HG03060 (cell line): Measurements from ENCODE around the gene MORF4L2.

Experiments
- ATAC-seq: cut with Tn5 transposase; IDR thresholded peaks from one replicate; pipeline ENCODE4 v1.9.1; 2021; ENCODE audit warnings: low read depth, moderate number of reproducible peaks; ENCODE audit not compliant: unreplicated experiment

Gene MORF4L2, protein sequence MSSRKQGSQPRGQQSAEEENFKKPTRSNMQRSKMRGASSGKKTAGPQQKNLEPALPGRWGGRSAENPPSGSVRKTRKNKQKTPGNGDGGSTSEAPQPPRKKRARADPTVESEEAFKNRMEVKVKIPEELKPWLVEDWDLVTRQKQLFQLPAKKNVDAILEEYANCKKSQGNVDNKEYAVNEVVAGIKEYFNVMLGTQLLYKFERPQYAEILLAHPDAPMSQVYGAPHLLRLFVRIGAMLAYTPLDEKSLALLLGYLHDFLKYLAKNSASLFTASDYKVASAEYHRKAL

GRCh38 chrX:103686199-103687072, at the start of gene MORF4L2:
TSS of gene MORF4L2 (minus strand) at chrX:103686699. CDS start at chrX:103677027, 9,672 bp downstream.
- ATAC-seq: peak; percentile 96

GRCh38 chrX:103734125-103734760, 47.7 kb upstream of the MORF4L2 start:
- ATAC-seq: no peak

- no peak for ATAC-seq
Measured at GRCh38 chrX:103733017-103733416, 46.5 kb upstream of the MORF4L2 start.

- no peak for ATAC-seq
Measured at GRCh38 chrX:103730796-103731493, 44.4 kb upstream of the MORF4L2 start.

DNA sequence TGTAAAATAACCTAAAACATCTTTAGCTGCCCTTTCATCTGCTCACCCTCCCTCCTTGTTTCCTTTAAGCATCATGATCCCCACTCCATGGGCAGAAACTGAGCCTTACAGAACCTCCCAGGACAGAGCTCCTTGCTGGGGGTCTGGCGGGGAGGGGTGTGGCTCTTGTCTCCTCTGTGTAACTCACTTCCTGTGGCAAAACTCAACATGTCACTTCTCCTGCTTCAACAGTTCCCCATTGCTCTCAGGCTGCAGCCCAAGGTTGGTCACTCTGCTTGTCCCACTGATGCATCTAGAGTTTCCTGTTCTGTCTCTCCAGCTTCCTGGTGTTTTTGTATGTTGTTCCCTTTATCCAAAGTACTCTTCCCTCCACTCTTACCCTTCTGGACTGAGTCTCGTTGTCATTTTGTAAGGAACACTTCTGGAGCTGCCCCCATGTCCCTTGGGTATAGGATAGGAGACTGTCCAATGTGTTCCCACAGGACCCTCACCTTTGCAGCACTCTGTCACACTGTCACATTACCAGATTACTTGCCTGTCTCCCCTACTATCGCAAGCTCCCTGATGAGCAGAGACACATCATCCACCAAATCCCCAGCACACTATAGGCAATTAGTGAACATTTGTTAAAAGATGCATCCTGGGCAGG, 43.8 kb upstream of the MORF4L2 start:
- ATAC-seq: no peak

GRCh38 chrX:103729015-103729414, 42.5 kb upstream of the MORF4L2 start:
- no peak for ATAC-seq

- ATAC-seq: no peak
Measured at GRCh38 chrX:103727115-103727514, 40.6 kb upstream of the MORF4L2 start.

DNA sequence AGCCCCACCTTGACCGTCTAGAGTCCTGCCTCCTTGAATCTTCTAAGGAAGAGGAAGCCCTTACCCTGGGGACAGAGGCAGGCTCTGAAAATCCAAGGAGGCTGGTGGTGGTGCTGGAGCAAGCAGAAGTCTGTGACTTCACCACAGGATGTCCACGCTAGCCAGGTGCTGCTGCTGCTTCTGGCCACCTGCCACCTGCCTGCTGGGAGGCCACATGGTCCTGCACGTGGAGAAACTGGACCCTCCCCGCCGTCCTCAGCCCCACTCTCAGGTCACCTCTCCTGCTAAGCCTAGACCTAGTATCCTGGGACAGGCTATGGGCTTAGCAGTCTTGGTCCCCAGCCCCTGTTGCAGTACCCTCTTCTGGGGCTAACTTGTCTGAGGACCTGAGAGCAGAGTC, 40.0 kb upstream of the MORF4L2 start:
- no peak for ATAC-seq

DNA sequence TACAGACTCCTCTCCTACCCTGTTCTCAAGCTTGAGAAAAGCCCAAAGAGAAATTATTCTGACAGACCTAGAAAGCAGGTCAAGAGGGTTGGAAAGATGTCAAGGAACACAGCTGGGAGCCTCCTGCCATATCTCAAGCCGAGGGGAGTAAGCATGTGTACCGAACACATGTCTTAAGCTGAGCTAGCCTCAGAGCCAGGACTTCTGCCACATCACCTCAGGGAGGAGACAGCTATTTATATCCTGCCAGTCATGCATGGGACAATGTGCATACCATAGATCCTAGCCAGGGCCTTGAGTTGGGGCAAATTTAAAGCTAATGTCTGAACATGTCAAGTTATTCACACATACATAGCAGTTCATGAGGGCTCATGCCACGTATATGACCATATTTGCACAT, 36.0 kb upstream of the MORF4L2 start:
- no peak for ATAC-seq

- no peak for ATAC-seq
Measured at GRCh38 chrX:103718120-103718519, 31.6 kb upstream of the MORF4L2 start.

- no peak for ATAC-seq
Measured at GRCh38 chrX:103716962-103717361, 30.5 kb upstream of the MORF4L2 start.

GRCh38 chrX:103710609-103711008, 24.1 kb upstream of the MORF4L2 start, which contains the start of gene TMEM31:
TSS of gene TMEM31 (plus strand) at chrX:103710909. CDS start at chrX:103712259, 1,350 bp downstream.
- no peak for ATAC-seq

GRCh38 chrX:103704863-103705262, 18.4 kb upstream of the MORF4L2 start:
- no peak for ATAC-seq

GRCh38 chrX:103699243-103699642, 12.7 kb upstream of the MORF4L2 start:
- ATAC-seq: no peak

- ATAC-seq: no peak
Measured at GRCh38 chrX:103697687-103698086, 11.2 kb upstream of the MORF4L2 start.

- no peak for ATAC-seq
Measured at GRCh38 chrX:103691059-103691458, 4.6 kb upstream of the MORF4L2 start.

DNA sequence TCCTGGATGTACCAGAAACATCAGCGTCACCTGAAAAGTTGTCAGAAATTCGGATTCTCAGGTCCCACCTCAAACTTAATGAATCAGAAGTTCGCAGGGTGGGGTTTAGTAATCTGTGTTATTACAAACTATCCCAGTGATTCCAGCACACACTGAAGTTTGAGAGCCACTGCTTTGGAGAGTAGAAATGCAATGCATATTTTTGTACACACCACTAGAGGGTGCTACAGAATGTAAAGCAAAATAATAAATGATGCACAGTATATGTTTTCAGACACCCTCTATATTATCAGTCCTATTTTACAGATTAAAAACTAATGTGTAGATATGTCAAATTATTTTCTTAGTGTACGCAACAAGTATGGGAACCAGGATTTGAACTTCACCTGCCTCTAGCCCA, 2.4 kb upstream of the MORF4L2 start:
- ATAC-seq: no peak

DNA sequence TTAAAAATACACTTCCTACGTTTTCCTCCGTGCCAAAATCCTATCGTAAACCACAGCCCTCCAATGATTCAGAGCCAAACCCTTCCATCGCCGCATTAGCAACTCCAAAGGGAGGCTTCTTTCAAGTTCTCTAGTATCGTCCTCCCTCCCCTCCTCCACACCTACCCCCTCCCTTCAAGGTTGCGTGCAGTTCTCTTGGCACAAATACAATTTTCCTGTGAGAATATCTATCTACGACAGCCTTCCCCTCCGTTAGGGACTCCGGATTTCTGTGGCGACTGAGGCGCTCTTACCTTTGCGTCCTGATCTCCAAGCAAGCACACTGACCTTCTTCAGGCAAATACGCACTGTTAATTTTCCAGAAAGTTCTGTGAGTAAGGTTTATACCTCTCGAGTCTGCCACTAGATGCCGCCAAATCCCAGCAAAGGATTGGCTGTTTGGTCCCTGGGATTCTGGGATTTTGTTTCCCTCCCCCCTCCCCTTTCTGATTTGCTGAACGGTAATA, 1.2 kb upstream of the MORF4L2 start:
- no peak for ATAC-seq

DNA sequence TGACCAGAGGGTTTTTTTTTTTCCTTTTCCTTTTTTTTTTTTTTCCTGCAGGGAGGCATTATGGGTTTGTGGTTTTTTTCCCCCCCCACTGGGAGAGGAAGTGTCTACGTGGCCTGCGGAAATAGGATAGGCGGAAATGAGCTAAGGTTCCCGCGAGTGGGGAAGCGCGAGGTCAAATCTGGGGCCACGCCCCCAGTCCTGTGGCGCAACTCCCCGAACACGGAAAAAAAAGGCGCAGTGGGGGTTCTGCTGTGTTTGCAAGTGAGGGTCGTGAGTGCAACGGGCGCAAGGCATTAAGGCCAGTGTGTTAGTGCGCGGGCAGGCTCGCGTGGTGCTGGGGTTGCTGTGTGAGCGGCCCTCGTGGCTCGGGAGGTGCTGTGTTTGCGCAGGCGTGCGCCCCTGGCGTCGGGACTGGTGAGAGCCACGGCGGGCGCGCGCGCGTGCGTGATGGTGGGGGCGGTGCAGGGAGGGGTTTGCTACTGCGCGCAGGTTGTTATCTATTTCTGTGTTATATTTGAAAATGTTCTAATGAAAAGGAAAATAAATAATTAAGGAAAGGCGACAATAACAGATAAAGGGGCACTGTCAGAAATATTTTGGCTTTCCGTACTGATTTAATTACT, 685 bp upstream of the MORF4L2 start:
- peak; percentile 21 for ATAC-seq
